HG02870 (cell line): Measurements from ENCODE around the gene ZNF716.
"Not testable (repeated sequence)": the region's sequence is repeated elsewhere in the genome, so short reads cannot be mapped to it uniquely, and the experiment has no call there.

Experiments used
- ATAC-seq: cut with Tn5 transposase; IDR thresholded peaks from one replicate; pipeline ENCODE4 v1.9.1; 2021; ENCODE audit warnings: mild to moderate bottlenecking, moderate library complexity; ENCODE audit not compliant: unreplicated experiment

Gene ZNF716

GRCh38 chr7:57425969-57426628 is 23.9 kb upstream of the ZNF716 start:
- ATAC-seq, result no peak

- ATAC-seq, result no peak
Observed at GRCh38 chr7:57426629-57427003, 23.4 kb upstream of the ZNF716 start.

GRCh38 chr7:57427146-57427545 is 22.8 kb upstream of the ZNF716 start:
- ATAC-seq, result no peak

- ATAC-seq, result no peak
Observed at GRCh38 chr7:57427594-57427993, 22.4 kb upstream of the ZNF716 start.

GRCh38 chr7:57432583-57432982 is 17.4 kb upstream of the ZNF716 start:
- ATAC-seq, result no peak

GRCh38 chr7:57437581-57437980 is 12.4 kb upstream of the ZNF716 start:
- no peak for ATAC-seq

GRCh38 chr7:57438244-57438643 is 11.7 kb upstream of the ZNF716 start:
- no peak for ATAC-seq

- ATAC-seq, result no peak
Observed at GRCh38 chr7:57443567-57443966, 6.4 kb upstream of the ZNF716 start.

GRCh38 chr7:57469186-57469828 is 19.3 kb downstream of the ZNF716 start:
- not testable (repeated sequence) for ATAC-seq

- ATAC-seq, result not testable (repeated sequence)
Observed at GRCh38 chr7:57480304-57480703, 30.3 kb downstream of the ZNF716 start.

GRCh38 chr7:57485022-57485421 is 35.0 kb downstream of the ZNF716 start:
- ATAC-seq, result not testable (repeated sequence)

GRCh38 chr7:57487957-57488356 is 38.0 kb downstream of the ZNF716 start:
- ATAC-seq, result no peak

- ATAC-seq, result not testable (repeated sequence)
Observed at GRCh38 chr7:57495111-57495510, 45.1 kb downstream of the ZNF716 start.

- no peak for ATAC-seq
Observed at GRCh38 chr7:57496395-57496794, 46.4 kb downstream of the ZNF716 start.

GRCh38 chr7:57505176-57505575 is 55.2 kb downstream of the ZNF716 start:
- ATAC-seq, result no peak
